Neuron (in vitro differentiated cells): Measurements from ENCODE around the gene SLCO3A1.
"Not testable (repeated sequence)": the region's sequence is repeated elsewhere in the genome, so short reads cannot be mapped to it uniquely, and the experiment has no call there.

Experiments used
- H2AFZ ChIP-seq: one replicate; pipeline ENCODE4 v1.6.1; 2013; ENCODE audit warnings: low read depth, mild to moderate bottlenecking, inconsistent platforms, low read length, moderate library complexity
- H3K27me3 ChIP-seq: one replicate; pipeline ENCODE4 v1.6.1; 2013; ENCODE audit warnings: low read length; ENCODE audit not compliant: insufficient read depth
- H3K36me3 ChIP-seq: one replicate; pipeline ENCODE4 v1.6.1; 2013; ENCODE audit warnings: low read length; ENCODE audit not compliant: insufficient read depth
- H3K4me1 ChIP-seq: one replicate; pipeline ENCODE4 v1.6.1; 2013; ENCODE audit warnings: low read length; ENCODE audit not compliant: insufficient read depth
- H3K4me3 ChIP-seq: 2 replicates; pipeline ENCODE4 v1.5.1; 2013; ENCODE audit warnings: mild to moderate bottlenecking, low read length, moderate library complexity
- H3K9me3 ChIP-seq: one replicate; pipeline ENCODE4 v1.6.1; 2013; ENCODE audit warnings: low read length

The SLCO3A1 gene

GRCh38 chr15:92044203-92044909 is 190.8 kb downstream of the SLCO3A1 start:
- Histone ChIP-seq H3K27me3 (no peaks in the 10 kb centered on the region), H3K36me3 (no peaks in the 10 kb centered on the region), H3K4me1 (no peaks in the 10 kb centered on the region), H3K9me3 (no peaks in the 10 kb centered on the region), H2AFZ (no peak overlapping the region), H3K4me3 (no peak overlapping the region)

- no peak overlapping the region for H2AFZ ChIP-seq
- no peaks in the 10 kb centered on the region for H3K36me3 ChIP-seq
- H3K4me1 ChIP-seq = no peaks in the 10 kb centered on the region
- no peak overlapping the region for H3K4me3 ChIP-seq
- no peaks in the 10 kb centered on the region for H3K27me3 ChIP-seq
- H3K9me3 ChIP-seq = no peaks in the 10 kb centered on the region
Observed at GRCh38 chr15:92047900-92048299, 194.4 kb downstream of the SLCO3A1 start.

GRCh38 chr15:92048739-92049138 is 195.2 kb downstream of the SLCO3A1 start:
- Histone ChIP-seq H3K4me3 (no peak overlapping the region), H3K9me3 (no peaks in the 10 kb centered on the region), H3K36me3 (no peaks in the 10 kb centered on the region), H3K27me3 (no peaks in the 10 kb centered on the region), H2AFZ (no peak overlapping the region), H3K4me1 (no peaks in the 10 kb centered on the region)

GRCh38 chr15:92049290-92049989 is 195.9 kb downstream of the SLCO3A1 start:
- H3K4me3 ChIP-seq = no peak overlapping the region
- H3K9me3 ChIP-seq = no peaks in the 10 kb centered on the region

GRCh38 chr15:92050220-92050898 is 196.9 kb downstream of the SLCO3A1 start:
- no peak overlapping the region for H3K4me3 ChIP-seq
- H3K9me3 ChIP-seq = no peaks in the 10 kb centered on the region
- H2AFZ ChIP-seq = no peak overlapping the region
- no peaks in the 10 kb centered on the region for H3K36me3 ChIP-seq
- no peaks in the 10 kb centered on the region for H3K27me3 ChIP-seq
- no peaks in the 10 kb centered on the region for H3K4me1 ChIP-seq

More at GRCh38 chr15:92049290-92049989, 195.9 kb downstream of the SLCO3A1 start:
- no peaks in the 10 kb centered on the region for H3K27me3 ChIP-seq
- H3K36me3 ChIP-seq = no peaks in the 10 kb centered on the region
- no peak overlapping the region for H2AFZ ChIP-seq
- H3K4me1 ChIP-seq = no peaks in the 10 kb centered on the region

GRCh38 chr15:92051716-92052115 is 198.2 kb downstream of the SLCO3A1 start:
- H3K4me1 ChIP-seq = no peaks in the 10 kb centered on the region
- no peaks in the 10 kb centered on the region for H3K27me3 ChIP-seq
- H3K36me3 ChIP-seq = no peaks in the 10 kb centered on the region
- no peaks in the 10 kb centered on the region for H3K9me3 ChIP-seq
- H2AFZ ChIP-seq = no peak overlapping the region
- no peak overlapping the region for H3K4me3 ChIP-seq

GRCh38 chr15:92053753-92054316 is 200.3 kb downstream of the SLCO3A1 start:
- no peaks in the 10 kb centered on the region for H3K27me3 ChIP-seq
- no peaks in the 10 kb centered on the region for H3K9me3 ChIP-seq
- H2AFZ ChIP-seq = no peak overlapping the region
- no peaks in the 10 kb centered on the region for H3K36me3 ChIP-seq
- H3K4me1 ChIP-seq = no peaks in the 10 kb centered on the region
- H3K4me3 ChIP-seq = no peak overlapping the region

- Histone ChIP-seq H3K4me1 (no peaks in the 10 kb centered on the region), H3K9me3 (no peaks in the 10 kb centered on the region), H2AFZ (no peak overlapping the region), H3K27me3 (no peaks in the 10 kb centered on the region), H3K4me3 (no peak overlapping the region), H3K36me3 (no peaks in the 10 kb centered on the region)
Observed at GRCh38 chr15:92056875-92057274, 203.4 kb downstream of the SLCO3A1 start.

GRCh38 chr15:92059036-92059970 is 205.8 kb downstream of the SLCO3A1 start:
- no peak overlapping the region for H2AFZ ChIP-seq
- no peaks in the 10 kb centered on the region for H3K9me3 ChIP-seq
- H3K4me1 ChIP-seq = no peaks in the 10 kb centered on the region

GRCh38 chr15:92059971-92060311 is 206.4 kb downstream of the SLCO3A1 start:
- not testable (repeated sequence) for H3K9me3 ChIP-seq, H3K27me3 ChIP-seq, H3K36me3 ChIP-seq, H3K4me3 ChIP-seq, H3K4me1 ChIP-seq, H2AFZ ChIP-seq

More at GRCh38 chr15:92059036-92059970, 205.8 kb downstream of the SLCO3A1 start:
- H3K27me3 ChIP-seq = no peaks in the 10 kb centered on the region
- H3K4me3 ChIP-seq = no peak overlapping the region
- H3K36me3 ChIP-seq = no peaks in the 10 kb centered on the region

GRCh38 chr15:92061511-92062195 is 208.1 kb downstream of the SLCO3A1 start:
- Histone ChIP-seq H3K36me3 (no peaks in the 10 kb centered on the region), H3K4me1 (no peaks in the 10 kb centered on the region), H3K4me3 (no peak overlapping the region), H3K27me3 (no peaks in the 10 kb centered on the region), H3K9me3 (no peaks in the 10 kb centered on the region), H2AFZ (no peak overlapping the region)

- H3K4me3 ChIP-seq = no peak overlapping the region
- H3K9me3 ChIP-seq = no peaks in the 10 kb centered on the region
- no peaks in the 10 kb centered on the region for H3K4me1 ChIP-seq
- no peaks in the 10 kb centered on the region for H3K36me3 ChIP-seq
- H3K27me3 ChIP-seq = no peaks in the 10 kb centered on the region
- no peak overlapping the region for H2AFZ ChIP-seq
Observed at GRCh38 chr15:92062505-92062904, 209.0 kb downstream of the SLCO3A1 start.
